Central memory CD8-positive, alpha-beta T cell (primary cell): Measurements from ENCODE around the gene FBXW12.

Experiments
- ATAC-seq: fragments of 150-1000 bp; cut with Tn5 transposase; replicated peaks from 2 replicates; pipeline ENCODE4 v1.10.0; 2022; ENCODE audit warnings: mild to moderate bottlenecking, moderate FRiP score, moderate number of reproducible peaks; ENCODE audit not compliant: poor library complexity, severe bottlenecking; ENCODE audit errors: extremely low read depth
- DNase-seq, 2 donors: peaks; one replicate each; pipeline ENCODE4 v3.0.0; 2021; ENCODE audit warnings: low spot score in 2 of 2
- H3K27ac Mint-ChIP-seq: one replicate; pipeline ENCODE4 v1.8.0; 2022; ENCODE audit warnings: low read depth, mild to moderate bottlenecking, moderate library complexity, mixed read lengths
- H3K27me3 Mint-ChIP-seq: one replicate; pipeline ENCODE4 v1.8.0; 2022; ENCODE audit warnings: mixed read lengths
- H3K36me3 Mint-ChIP-seq: one replicate; pipeline ENCODE4 v1.8.0; 2022; ENCODE audit warnings: mild to moderate bottlenecking, moderate library complexity, mixed read lengths; ENCODE audit not compliant: insufficient read depth
- H3K4me1 Mint-ChIP-seq: one replicate; pipeline ENCODE4 v1.8.0; 2022; ENCODE audit warnings: mixed read lengths
- H3K4me3 Mint-ChIP-seq: one replicate; pipeline ENCODE4 v1.8.0; 2022; ENCODE audit warnings: mild to moderate bottlenecking, moderate library complexity, mixed read lengths
- H3K9me3 Mint-ChIP-seq: one replicate; pipeline ENCODE4 v1.8.0; 2022; ENCODE audit warnings: mixed read lengths

Gene FBXW12

GRCh38 chr3:48414376-48415250 lies 42.6 kb downstream of the FBXW12 start:
- H3K9me3 Mint-ChIP-seq, result no peaks in the 10 kb centered on the region
- H3K36me3 Mint-ChIP-seq, result peaks cover 2% of the 10 kb centered on the region
- H3K4me3 Mint-ChIP-seq, result no peak overlapping the region
- no peak overlapping the region for H3K27ac Mint-ChIP-seq
- H3K4me1 Mint-ChIP-seq, result no peaks in the 10 kb centered on the region
- H3K27me3 Mint-ChIP-seq, result no peaks in the 10 kb centered on the region
- DNase-seq (no peak), ATAC-seq (no peak)

GRCh38 chr3:48415251-48415953 lies 43.4 kb downstream of the FBXW12 start:
- no peaks in the 10 kb centered on the region for H3K4me1 Mint-ChIP-seq
- H3K27ac Mint-ChIP-seq, result no peak overlapping the region
- H3K9me3 Mint-ChIP-seq, result no peaks in the 10 kb centered on the region
- no peaks in the 10 kb centered on the region for H3K27me3 Mint-ChIP-seq
- ATAC-seq, result no peak
- H3K36me3 Mint-ChIP-seq, result peaks cover 2% of the 10 kb centered on the region
- H3K4me3 Mint-ChIP-seq, result no peak overlapping the region
- no peak for DNase-seq

- Mint-ChIP-seq H3K4me3 (no peak overlapping the region), H3K27ac (no peak overlapping the region), H3K36me3 (peaks cover 2% of the 10 kb centered on the region), H3K27me3 (no peaks in the 10 kb centered on the region), H3K9me3 (no peaks in the 10 kb centered on the region), H3K4me1 (no peaks in the 10 kb centered on the region)
- DNase-seq (no peak), ATAC-seq (no peak)
Measured at GRCh38 chr3:48416091-48416505, 44.1 kb downstream of the FBXW12 start.

- Mint-ChIP-seq H3K9me3 (no peaks in the 10 kb centered on the region), H3K27me3 (no peaks in the 10 kb centered on the region), H3K4me3 (no peak overlapping the region), H3K4me1 (no peaks in the 10 kb centered on the region), H3K27ac (no peak overlapping the region), H3K36me3 (peaks cover 2% of the 10 kb centered on the region)
- DNase-seq (no peak), ATAC-seq (no peak)
Measured at GRCh38 chr3:48416546-48416945, 44.5 kb downstream of the FBXW12 start.

- Mint-ChIP-seq H3K27me3 (no peaks in the 10 kb centered on the region), H3K9me3 (no peaks in the 10 kb centered on the region)
- ATAC-seq, result no peak
Measured at GRCh38 chr3:48417529-48418108, 45.6 kb downstream of the FBXW12 start.

GRCh38 chr3:48418140-48418539 lies 46.1 kb downstream of the FBXW12 start:
- H3K4me3 Mint-ChIP-seq, result no peak overlapping the region
- ATAC-seq (no peak), DNase-seq (no peak)
- peaks cover 2% of the 10 kb centered on the region for H3K36me3 Mint-ChIP-seq
- H3K9me3 Mint-ChIP-seq, result no peaks in the 10 kb centered on the region
- H3K4me1 Mint-ChIP-seq, result no peaks in the 10 kb centered on the region
- no peak overlapping the region for H3K27ac Mint-ChIP-seq
- H3K27me3 Mint-ChIP-seq, result no peaks in the 10 kb centered on the region

More at GRCh38 chr3:48417529-48418108, 45.6 kb downstream of the FBXW12 start:
- H3K4me1 Mint-ChIP-seq, result no peaks in the 10 kb centered on the region
- no peak overlapping the region for H3K27ac Mint-ChIP-seq
- H3K4me3 Mint-ChIP-seq, result no peak overlapping the region
- peaks cover 2% of the 10 kb centered on the region for H3K36me3 Mint-ChIP-seq
- no peak for DNase-seq

- Mint-ChIP-seq H3K4me1 (no peaks in the 10 kb centered on the region), H3K27ac (no peak overlapping the region), H3K4me3 (no peak overlapping the region), H3K27me3 (no peaks in the 10 kb centered on the region), H3K36me3 (peaks cover 2% of the 10 kb centered on the region), H3K9me3 (no peaks in the 10 kb centered on the region)
- ATAC-seq, result no peak
- no peak for DNase-seq
Measured at GRCh38 chr3:48418651-48419050, 46.6 kb downstream of the FBXW12 start.

GRCh38 chr3:48419149-48419548 lies 47.1 kb downstream of the FBXW12 start:
- ATAC-seq (no peak), DNase-seq (no peak)
- Mint-ChIP-seq H3K27me3 (no peaks in the 10 kb centered on the region), H3K36me3 (peaks cover 2% of the 10 kb centered on the region), H3K27ac (no peak overlapping the region), H3K4me3 (no peak overlapping the region), H3K9me3 (no peaks in the 10 kb centered on the region), H3K4me1 (no peaks in the 10 kb centered on the region)

GRCh38 chr3:48419597-48419996 lies 47.6 kb downstream of the FBXW12 start:
- Mint-ChIP-seq H3K36me3 (peaks cover 2% of the 10 kb centered on the region), H3K27ac (no peak overlapping the region), H3K27me3 (no peaks in the 10 kb centered on the region), H3K4me1 (no peaks in the 10 kb centered on the region), H3K4me3 (no peak overlapping the region), H3K9me3 (no peaks in the 10 kb centered on the region)
- ATAC-seq, result no peak
- DNase-seq, result no peak

- no peak for ATAC-seq
- Mint-ChIP-seq H3K27me3 (no peaks in the 10 kb centered on the region), H3K27ac (no peak overlapping the region), H3K9me3 (no peaks in the 10 kb centered on the region), H3K4me3 (no peak overlapping the region), H3K36me3 (peaks cover 4% of the 10 kb centered on the region), H3K4me1 (no peaks in the 10 kb centered on the region)
- DNase-seq, result no peak
Measured at GRCh38 chr3:48420561-48420960, 48.5 kb downstream of the FBXW12 start.

- H3K27ac Mint-ChIP-seq, result no peak overlapping the region
- DNase-seq, result no peak
- no peaks in the 10 kb centered on the region for H3K4me1 Mint-ChIP-seq
- H3K9me3 Mint-ChIP-seq, result no peaks in the 10 kb centered on the region
- ATAC-seq, result no peak
- H3K4me3 Mint-ChIP-seq, result no peak overlapping the region
- no peaks in the 10 kb centered on the region for H3K27me3 Mint-ChIP-seq
- H3K36me3 Mint-ChIP-seq, result peaks cover 4% of the 10 kb centered on the region
Measured at GRCh38 chr3:48422272-48422671, 50.3 kb downstream of the FBXW12 start.

- no peak for ATAC-seq
- Mint-ChIP-seq H3K9me3 (no peaks in the 10 kb centered on the region), H3K27ac (no peak overlapping the region)
Measured at GRCh38 chr3:48422681-48423080, 50.7 kb downstream of the FBXW12 start.

More at GRCh38 chr3:48422681-48423080, 50.7 kb downstream of the FBXW12 start:
- no peaks in the 10 kb centered on the region for H3K27me3 Mint-ChIP-seq
- no peaks in the 10 kb centered on the region for H3K4me1 Mint-ChIP-seq
- H3K4me3 Mint-ChIP-seq, result no peak overlapping the region
- peaks cover 4% of the 10 kb centered on the region for H3K36me3 Mint-ChIP-seq
- no peak for DNase-seq
